Measurements from ENCODE around the gene CNTNAP5.

- TF ChIP-seq RCOR1 (IDR thresholded peaks at IDR 0.05; ENCODE audit: insufficient replicate concordance, low read length) = no peak
- TF ChIP-seq CTCF (conservative IDR thresholded peaks at IDR 0.05; ENCODE audit: low read depth, low read length) = no peak
- TF ChIP-seq CHD1 (IDR thresholded peaks at IDR 0.05; ENCODE audit: low read depth, low read length) = no peak
- TF ChIP-seq POLR2A (IDR thresholded peaks at IDR 0.05; ENCODE audit: low read depth, low read length) = no peak
- TF ChIP-seq RAD21 (IDR thresholded peaks at IDR 0.05; ENCODE audit: low read length) = no peak
- no peak for TF ChIP-seq MXI1 (IDR thresholded peaks at IDR 0.05; ENCODE audit: borderline replicate concordance, low read depth, low read length)
- TF ChIP-seq FOS (IDR thresholded peaks at IDR 0.05; ENCODE audit: low read depth, low read length) = no peak
- TF ChIP-seq USF2 (IDR thresholded peaks at IDR 0.05; ENCODE audit: low read depth, low read length) = no peak
These were observed 771.6 kb downstream of the CNTNAP5 start for GRCh38 chr2:124796647-124797046.

Data from IMR-90 (cell line).